ENCODE data around the gene CDYL. TPM values are rescaled to one million over a fixed set of nuclear protein-coding genes. Genes with fewer than 3 reads are reported as not detected.

Gene CDYL
- total and polyA plus RNA-seq, 2 donors, result 21.4 to 38.2 TPM

DNA sequence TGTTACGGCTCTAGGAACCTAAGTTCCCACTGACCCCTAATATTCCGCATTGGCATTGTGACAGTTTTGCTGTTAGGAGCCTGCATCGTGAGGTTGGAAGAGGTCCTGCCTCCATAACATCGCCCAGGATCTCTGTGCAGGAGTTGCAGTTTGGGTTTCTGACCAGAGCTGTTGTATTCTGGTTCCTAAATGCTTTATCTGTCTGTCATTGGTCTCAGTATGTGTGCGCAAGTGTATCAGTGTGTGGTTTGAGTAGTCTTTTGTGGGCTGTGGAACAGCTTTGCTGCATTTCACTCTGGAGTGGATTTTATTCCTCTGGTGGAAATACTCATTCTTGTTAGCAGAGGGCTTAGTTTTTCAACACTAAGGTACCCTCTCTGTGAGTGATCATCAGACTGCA lies 95.6 kb downstream of the CDYL start:
- WGBS, result 96% methylated on average over 5 of the region's 5 CpGs
- no peaks in the 10 kb centered on the region for H3K4me1 ChIP-seq (ENCODE audit: insufficient read depth)
- no peak overlapping the region for H3K27ac ChIP-seq (ENCODE audit: low read depth)
- no peak for DNase-seq (ENCODE audit: extremely low spot score)
- H3K36me3 ChIP-seq (ENCODE audit: insufficient read depth), result no peaks in the 10 kb centered on the region
- no peak overlapping the region for H3K4me3 ChIP-seq (ENCODE audit: low read depth, low read length)

- no peak overlapping the region for H3K27ac ChIP-seq (ENCODE audit: low read depth)
- no peaks in the 10 kb centered on the region for H3K36me3 ChIP-seq (ENCODE audit: insufficient read depth)
- DNase-seq (ENCODE audit: extremely low spot score), result no peak
- H3K4me1 ChIP-seq (ENCODE audit: insufficient read depth), result no peaks in the 10 kb centered on the region
- 26% methylated on average over 2 of the region's 2 CpGs for WGBS
- H3K4me3 ChIP-seq (ENCODE audit: low read depth, low read length), result no peak overlapping the region
These were observed 96.6 kb downstream of the CDYL start for GRCh38 chr6:4872841-4873240.

GRCh38 chr6:4873928-4874327 lies 97.7 kb downstream of the CDYL start:
- no peaks in the 10 kb centered on the region for H3K4me1 ChIP-seq (ENCODE audit: insufficient read depth)
- H3K4me3 ChIP-seq (ENCODE audit: low read depth, low read length), result no peak overlapping the region
- 70% methylated on average over 6 of the region's 6 CpGs for WGBS
- H3K36me3 ChIP-seq (ENCODE audit: insufficient read depth), result no peaks in the 10 kb centered on the region
- no peak overlapping the region for H3K27ac ChIP-seq (ENCODE audit: low read depth)
- DNase-seq (ENCODE audit: extremely low spot score), result no peak

- no peak for DNase-seq (ENCODE audit: extremely low spot score)
- Histone ChIP-seq H3K4me1 (ENCODE audit: insufficient read depth) (no peaks in the 10 kb centered on the region), H3K4me3 (ENCODE audit: low read depth, low read length) (no peak overlapping the region), H3K36me3 (ENCODE audit: insufficient read depth) (no peaks in the 10 kb centered on the region), H3K27ac (ENCODE audit: low read depth) (no peak overlapping the region)
- WGBS, result 89% methylated on average over 6 of the region's 6 CpGs
These were observed 103.6 kb downstream of the CDYL start for GRCh38 chr6:4879741-4880275.

DNA sequence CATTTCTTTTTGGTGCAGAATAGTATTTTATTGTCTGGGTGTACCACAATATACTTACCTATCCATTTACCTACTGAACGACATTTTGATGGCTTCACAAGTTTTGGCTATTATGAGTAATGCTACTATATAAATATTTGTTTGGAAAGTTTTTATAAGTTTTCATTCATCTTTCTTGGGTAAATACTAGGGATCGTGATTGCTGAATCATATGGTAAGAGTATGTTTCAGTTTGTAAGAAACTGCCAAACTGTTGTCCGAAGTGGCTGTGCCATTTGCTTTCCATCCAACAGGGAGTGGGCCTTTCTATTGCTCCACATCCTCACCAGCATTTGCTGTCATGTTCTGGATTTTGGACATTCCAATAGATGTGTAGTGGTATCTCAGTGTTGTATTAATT lies 104.2 kb downstream of the CDYL start:
- Histone ChIP-seq H3K4me3 (ENCODE audit: low read depth, low read length) (no peak overlapping the region), H3K36me3 (ENCODE audit: insufficient read depth) (no peaks in the 10 kb centered on the region), H3K4me1 (ENCODE audit: insufficient read depth) (no peaks in the 10 kb centered on the region), H3K27ac (ENCODE audit: low read depth) (no peak overlapping the region)
- 63% methylated on average over 3 of the region's 3 CpGs for WGBS
- no peak for DNase-seq (ENCODE audit: extremely low spot score)

- 95% methylated on average over 3 of the region's 3 CpGs for WGBS
- DNase-seq (ENCODE audit: extremely low spot score), result no peak
- no peak overlapping the region for H3K4me3 ChIP-seq (ENCODE audit: low read depth, low read length)
These were observed 107.1 kb downstream of the CDYL start for GRCh38 chr6:4883298-4883697.

DNA sequence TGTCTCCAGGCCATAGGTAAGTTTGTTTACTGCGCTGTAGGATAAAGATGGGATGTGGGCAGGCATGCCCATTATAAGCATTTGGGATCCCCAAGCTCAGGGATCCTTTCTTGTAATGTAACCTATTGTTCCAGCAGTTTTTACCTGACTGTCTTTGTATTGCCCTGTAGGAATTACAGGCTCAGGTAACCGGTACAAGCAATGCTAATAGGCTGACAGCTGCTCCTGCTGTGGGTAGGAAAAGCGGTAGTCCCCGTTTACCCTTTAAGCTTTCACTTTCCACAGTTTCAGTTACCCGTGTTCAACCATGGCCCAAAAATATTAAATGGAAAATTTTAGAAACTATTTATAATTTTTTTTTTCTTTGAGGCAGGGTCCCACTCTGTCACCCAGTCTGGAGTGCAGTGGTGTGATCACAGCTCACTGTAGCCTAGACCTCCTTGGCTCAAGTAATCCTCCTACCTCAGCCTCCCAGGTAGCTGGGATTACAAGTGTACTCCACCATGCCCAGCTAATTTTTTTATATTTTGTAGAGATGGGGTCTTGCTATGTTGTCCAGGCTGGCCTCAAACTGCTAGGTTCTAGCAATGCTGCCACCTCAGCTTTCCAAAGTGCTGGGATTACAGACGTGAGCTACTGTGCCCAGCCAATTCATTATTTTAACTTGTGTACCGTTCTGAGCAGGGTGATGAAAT lies 108.6 kb downstream of the CDYL start:
- WGBS, result 89% methylated on average over 7 of the region's 7 CpGs
- Histone ChIP-seq H3K36me3 (ENCODE audit: insufficient read depth) (no peaks in the 10 kb centered on the region), H3K4me1 (ENCODE audit: insufficient read depth) (no peaks in the 10 kb centered on the region), H3K4me3 (ENCODE audit: low read depth, low read length) (no peak overlapping the region), H3K27ac (ENCODE audit: low read depth) (no peak overlapping the region)
- DNase-seq (ENCODE audit: extremely low spot score), result no peak

More at GRCh38 chr6:4883298-4883697, 107.1 kb downstream of the CDYL start:
- H3K27ac ChIP-seq (ENCODE audit: low read depth), result no peak overlapping the region
- H3K4me1 ChIP-seq (ENCODE audit: insufficient read depth), result no peaks in the 10 kb centered on the region
- no peaks in the 10 kb centered on the region for H3K36me3 ChIP-seq (ENCODE audit: insufficient read depth)

DNA sequence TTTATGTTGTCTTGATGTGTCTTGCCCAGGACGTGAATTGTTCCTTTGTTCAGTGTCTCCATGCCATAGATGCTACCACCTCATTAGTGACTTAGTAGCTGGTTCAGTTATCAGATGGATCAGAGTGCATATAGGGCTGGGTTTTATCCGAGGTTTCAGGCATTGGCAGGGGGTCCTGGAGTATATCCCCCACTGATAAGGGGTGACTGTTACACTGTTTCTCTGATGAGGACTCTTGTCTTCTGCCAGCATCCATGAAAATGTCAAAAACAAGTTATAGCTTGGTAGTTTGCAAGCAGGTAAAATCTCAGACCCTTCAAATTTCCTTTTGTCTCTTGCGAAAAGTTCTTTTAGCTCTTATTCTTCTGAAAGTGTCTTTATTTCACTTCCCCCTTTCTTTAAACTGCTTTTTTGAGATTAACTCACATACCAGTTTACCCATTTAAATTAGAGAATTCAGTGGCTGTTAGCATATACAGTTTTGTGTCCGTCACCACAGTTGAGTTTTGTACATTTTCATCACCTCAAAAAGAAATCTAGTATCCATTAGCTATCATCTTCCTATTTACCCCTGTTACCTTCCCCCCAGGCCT lies 109.2 kb downstream of the CDYL start:
- no peak overlapping the region for H3K4me3 ChIP-seq (ENCODE audit: low read depth, low read length)
- H3K27ac ChIP-seq (ENCODE audit: low read depth), result no peak overlapping the region
- no peaks in the 10 kb centered on the region for H3K36me3 ChIP-seq (ENCODE audit: insufficient read depth)
- 86% methylated on average over 4 of the region's 4 CpGs for WGBS
- no peak for DNase-seq (ENCODE audit: extremely low spot score)
- H3K4me1 ChIP-seq (ENCODE audit: insufficient read depth), result no peaks in the 10 kb centered on the region

DNA sequence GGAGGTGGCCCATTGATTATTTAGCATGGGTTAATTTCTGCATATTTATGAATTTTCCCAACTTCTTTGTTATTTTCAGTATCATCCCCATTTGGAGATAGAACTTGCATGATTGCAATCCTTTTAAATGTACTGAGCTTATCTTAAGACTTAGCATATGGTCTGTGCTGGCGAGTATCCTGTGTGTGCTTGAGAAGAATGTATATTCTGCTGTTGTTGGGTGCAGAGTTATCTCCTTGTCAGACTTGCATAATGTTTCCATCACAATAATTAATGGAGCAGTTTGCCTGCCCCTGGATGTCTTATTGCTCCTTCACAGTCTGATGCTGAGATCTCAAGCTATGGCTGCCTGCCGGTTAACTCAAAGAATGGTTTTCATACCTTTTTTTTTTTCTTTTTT lies 112.6 kb downstream of the CDYL start:
- Histone ChIP-seq H3K4me3 (ENCODE audit: low read depth, low read length) (no peak overlapping the region), H3K4me1 (ENCODE audit: insufficient read depth) (no peaks in the 10 kb centered on the region), H3K27ac (ENCODE audit: low read depth) (no peak overlapping the region), H3K36me3 (ENCODE audit: insufficient read depth) (peaks cover 4% of the 10 kb centered on the region)
- DNase-seq (ENCODE audit: extremely low spot score), result no peak
- WGBS, result 76% methylated on average over 2 of the region's 2 CpGs

DNA sequence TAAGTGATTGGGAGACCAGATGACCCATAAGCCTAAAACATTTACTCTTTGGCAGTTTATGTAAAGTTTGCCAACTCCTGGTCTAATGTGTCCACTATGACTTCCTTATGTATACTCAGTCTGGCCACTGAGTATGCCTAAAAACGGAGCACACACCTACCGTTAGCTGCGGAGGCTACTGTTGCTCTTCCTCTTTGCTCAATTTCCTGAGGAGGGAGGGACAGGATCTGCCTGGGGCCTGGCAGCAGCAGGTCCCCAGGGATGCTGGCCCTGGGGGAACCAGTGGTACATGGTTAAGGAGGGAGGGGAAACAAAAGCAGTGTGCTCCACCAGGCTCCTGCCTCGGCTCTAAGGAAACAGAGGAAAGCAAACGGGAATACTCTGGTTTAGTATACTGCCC lies 113.5 kb downstream of the CDYL start:
- DNase-seq (ENCODE audit: extremely low spot score), result no peak
- no peaks in the 10 kb centered on the region for H3K4me1 ChIP-seq (ENCODE audit: insufficient read depth)
- WGBS, result 82% methylated on average over 5 of the region's 5 CpGs
- H3K36me3 ChIP-seq (ENCODE audit: insufficient read depth), result peaks cover 4% of the 10 kb centered on the region
- no peak overlapping the region for H3K27ac ChIP-seq (ENCODE audit: low read depth)
- H3K4me3 ChIP-seq (ENCODE audit: low read depth, low read length), result no peak overlapping the region

GRCh38 chr6:4890191-4890590 lies 114.0 kb downstream of the CDYL start:
- peaks cover 4% of the 10 kb centered on the region for H3K36me3 ChIP-seq (ENCODE audit: insufficient read depth)
- H3K4me1 ChIP-seq (ENCODE audit: insufficient read depth), result no peaks in the 10 kb centered on the region
- 91% methylated on average over 9 of the region's 9 CpGs for WGBS
- no peak for DNase-seq (ENCODE audit: extremely low spot score)
- H3K4me3 ChIP-seq (ENCODE audit: low read depth, low read length), result no peak overlapping the region
- H3K27ac ChIP-seq (ENCODE audit: low read depth), result no peak overlapping the region

GRCh38 chr6:4890627-4891026 lies 114.4 kb downstream of the CDYL start:
- WGBS, result 95% methylated on average over 11 of the region's 11 CpGs

GRCh38 chr6:4891141-4891540 lies 114.9 kb downstream of the CDYL start:
- no peak for DNase-seq (ENCODE audit: extremely low spot score)

More at GRCh38 chr6:4890627-4891026, 114.4 kb downstream of the CDYL start:
- Histone ChIP-seq H3K27ac (ENCODE audit: low read depth) (no peak overlapping the region), H3K36me3 (ENCODE audit: insufficient read depth) (peaks cover 4% of the 10 kb centered on the region), H3K4me1 (ENCODE audit: insufficient read depth) (no peaks in the 10 kb centered on the region), H3K4me3 (ENCODE audit: low read depth, low read length) (no peak overlapping the region)
- no peak for DNase-seq (ENCODE audit: extremely low spot score)

DNA sequence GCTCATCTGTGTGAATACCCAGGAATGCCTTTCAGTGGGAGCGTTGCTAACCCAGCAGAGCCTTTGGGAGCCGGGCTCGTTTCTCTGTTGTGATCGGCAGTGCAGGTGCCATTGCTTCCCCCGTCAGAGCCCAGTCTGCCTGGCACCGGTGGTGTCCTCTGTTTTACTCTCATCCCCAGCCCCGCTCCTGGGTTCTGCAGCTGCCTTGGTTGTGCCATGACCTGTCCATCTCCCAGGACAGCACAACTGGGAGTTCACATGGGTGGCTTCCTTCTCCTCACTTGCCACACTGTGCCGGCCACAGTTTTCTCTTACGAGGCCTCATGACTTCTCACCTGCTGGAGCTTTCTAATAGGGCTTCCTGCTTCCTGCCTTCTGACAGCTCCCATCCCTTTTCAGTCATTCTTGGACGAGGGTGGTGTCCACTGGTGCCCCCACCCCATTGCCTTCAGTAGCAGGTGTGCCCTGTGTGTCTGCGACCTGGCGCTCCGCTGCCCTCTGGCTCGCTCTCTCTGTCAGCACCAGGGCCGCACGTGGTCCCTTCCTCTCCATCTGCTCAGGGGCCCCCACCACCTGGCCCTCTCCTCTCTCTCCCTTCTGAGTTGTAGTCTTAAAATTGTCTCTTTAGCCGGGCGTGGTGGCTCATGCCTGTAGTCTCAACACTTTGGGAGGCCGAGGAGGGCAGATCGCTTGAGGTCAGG lies 116.7 kb downstream of the CDYL start:
- 95% methylated on average over 20 of the region's 20 CpGs for WGBS
- DNase-seq (ENCODE audit: extremely low spot score), result no peak
- no peak overlapping the region for H3K27ac ChIP-seq (ENCODE audit: low read depth)
- H3K4me3 ChIP-seq (ENCODE audit: low read depth, low read length), result no peak overlapping the region
- no peaks in the 10 kb centered on the region for H3K4me1 ChIP-seq (ENCODE audit: insufficient read depth)
- H3K36me3 ChIP-seq (ENCODE audit: insufficient read depth), result peaks cover 4% of the 10 kb centered on the region

More at GRCh38 chr6:4891141-4891540, 114.9 kb downstream of the CDYL start:
- peaks cover 4% of the 10 kb centered on the region for H3K36me3 ChIP-seq (ENCODE audit: insufficient read depth)
- no peak overlapping the region for H3K27ac ChIP-seq (ENCODE audit: low read depth)
- 96% methylated on average over 6 of the region's 6 CpGs for WGBS
- H3K4me3 ChIP-seq (ENCODE audit: low read depth, low read length), result no peak overlapping the region
- H3K4me1 ChIP-seq (ENCODE audit: insufficient read depth), result no peaks in the 10 kb centered on the region
